Daoy (cell line): ENCODE results near the gene UTP18. TPM values are rescaled to one million over a fixed set of nuclear protein-coding genes. Genes with fewer than 3 reads are reported as not detected.
"Not testable (repeated sequence)": the region's sequence is repeated elsewhere in the genome, so short reads cannot be mapped to it uniquely, and the experiment has no call there.

Experiments used
- DNase-seq: peaks from one replicate; pipeline ENCODE4 v3.0.0-alpha.2; 2015; ENCODE audit warnings: low read depth
- total RNA-seq: library from RNA; depleted of rRNA; stranded (reverse); fragments of >200 nt; shearing (Covaris generic); gene quantifications from 2 replicates; pipeline ENCODE4 v1.2.3, GENCODE V29; 2014; rRNA removed

UTP18 gene
- 112 and 141 TPM in 2 replicates for total RNA-seq

DNA sequence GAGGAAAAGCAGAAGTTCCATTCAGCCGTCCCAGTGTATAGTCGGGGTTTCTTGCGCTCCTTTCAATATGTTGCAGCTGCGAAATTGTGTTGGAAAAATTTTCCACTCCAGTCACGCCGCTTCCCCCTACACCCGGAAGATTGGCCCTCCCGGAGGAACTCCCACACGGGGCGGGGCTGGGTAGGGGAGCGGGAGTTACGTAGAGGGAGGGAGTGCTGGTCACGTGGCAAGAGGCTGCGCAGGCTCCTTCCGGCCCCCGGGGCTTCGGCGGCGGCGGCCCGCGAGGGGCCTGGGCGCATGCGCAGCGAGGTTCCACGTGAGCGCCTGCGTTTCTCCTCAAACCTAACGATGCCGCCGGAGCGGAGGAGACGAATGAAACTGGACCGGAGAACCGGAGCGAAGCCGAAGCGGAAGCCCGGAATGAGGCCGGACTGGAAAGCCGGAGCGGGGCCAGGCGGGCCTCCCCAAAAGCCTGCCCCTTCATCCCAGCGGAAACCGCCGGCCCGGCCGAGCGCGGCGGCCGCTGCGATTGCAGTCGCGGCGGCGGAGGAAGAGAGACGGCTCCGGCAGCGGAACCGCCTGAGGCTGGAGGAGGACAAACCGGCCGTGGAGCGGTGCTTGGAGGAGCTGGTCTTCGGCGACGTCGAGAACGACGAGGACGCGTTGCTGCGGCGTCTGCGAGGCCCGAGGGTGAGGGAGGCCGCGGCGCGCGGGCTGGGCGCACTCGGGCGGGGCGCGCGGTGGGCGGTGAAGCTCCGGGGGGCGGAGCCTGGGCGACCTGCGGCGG lies at the start of gene UTP18:
Gene UTP18 (plus strand): TSS at position 310 of the 787 bp plus-strand sequence. CDS start 39 bp downstream, at position 349.
- DNase-seq = peak; percentile 95

GRCh38 chr17:51214920-51215319 lies 45.4 kb upstream of the UTP18 start:
- DNase-seq = no peak

- DNase-seq = no peak
Observed at GRCh38 chr17:51217946-51218345, 42.4 kb upstream of the UTP18 start.

GRCh38 chr17:51221322-51221721 lies 39.0 kb upstream of the UTP18 start:
- DNase-seq = no peak

GRCh38 chr17:51224402-51225262 lies 35.7 kb upstream of the UTP18 start:
- no peak for DNase-seq

DNA sequence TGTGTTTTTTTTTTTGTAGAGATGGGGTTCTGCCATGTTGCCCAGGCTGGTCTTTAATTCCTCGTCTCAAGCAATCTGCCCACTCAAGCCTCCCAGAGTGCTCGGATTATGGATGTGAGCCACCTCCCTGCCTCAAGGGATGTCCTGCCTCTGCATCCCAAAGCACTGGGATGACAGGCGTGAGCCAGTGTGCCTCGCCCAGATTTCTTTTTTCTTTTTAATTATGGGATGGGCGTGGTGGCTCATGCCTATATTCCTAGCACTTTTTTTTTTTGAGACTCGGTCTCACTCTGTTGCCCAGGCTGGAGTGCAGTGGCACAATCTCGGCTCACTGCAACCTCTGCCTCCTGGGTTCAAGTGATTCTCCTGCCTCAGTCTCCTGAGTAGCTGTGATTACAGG lies 34.8 kb upstream of the UTP18 start:
- not testable (repeated sequence) for DNase-seq

GRCh38 chr17:51228161-51228560 lies 32.2 kb upstream of the UTP18 start:
- no peak for DNase-seq

- DNase-seq = no peak
Observed at GRCh38 chr17:51229889-51230288, 30.5 kb upstream of the UTP18 start.

- no peak for DNase-seq
Observed at GRCh38 chr17:51230306-51230705, 30.0 kb upstream of the UTP18 start.

DNA sequence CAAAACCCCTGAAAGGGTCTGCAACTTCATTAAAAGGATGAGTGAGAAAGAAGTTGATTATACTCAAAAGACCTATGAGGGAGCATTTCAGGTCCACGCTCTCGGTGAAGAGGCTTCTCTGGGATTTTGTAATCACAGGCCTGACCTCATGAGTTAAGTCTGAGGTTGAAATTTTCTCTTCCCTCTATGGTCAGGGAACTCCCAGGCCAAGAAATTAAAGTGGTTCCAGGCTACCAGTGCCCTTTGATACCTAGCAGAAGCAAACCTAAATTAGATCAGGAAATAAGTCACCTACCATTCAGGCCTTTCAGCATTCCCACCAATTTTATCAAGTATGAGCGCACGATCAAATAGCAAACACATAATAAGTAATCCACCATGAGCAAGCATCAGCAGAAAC lies 28.3 kb upstream of the UTP18 start:
- DNase-seq = no peak

DNA sequence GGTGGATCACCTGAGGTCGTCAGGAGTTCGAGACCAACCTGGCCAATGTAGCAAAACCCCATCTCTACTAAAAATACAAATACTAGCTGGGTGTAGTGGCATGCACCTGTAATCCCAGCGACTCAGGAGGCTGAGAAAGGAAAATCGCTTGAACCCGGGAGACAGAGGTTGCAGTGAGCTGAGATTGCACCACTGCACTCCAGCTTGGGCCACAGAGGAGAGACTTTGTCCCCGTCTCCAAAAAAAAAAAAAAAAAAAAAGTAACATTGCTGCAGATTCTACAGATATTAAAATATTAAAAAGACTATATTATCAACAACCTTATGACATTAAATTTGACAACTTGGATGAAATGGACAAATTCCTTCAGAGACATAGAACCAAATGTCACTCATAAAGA lies 26.2 kb upstream of the UTP18 start:
- no peak for DNase-seq

GRCh38 chr17:51238255-51238887 lies 22.0 kb upstream of the UTP18 start:
- DNase-seq = no peak

DNA sequence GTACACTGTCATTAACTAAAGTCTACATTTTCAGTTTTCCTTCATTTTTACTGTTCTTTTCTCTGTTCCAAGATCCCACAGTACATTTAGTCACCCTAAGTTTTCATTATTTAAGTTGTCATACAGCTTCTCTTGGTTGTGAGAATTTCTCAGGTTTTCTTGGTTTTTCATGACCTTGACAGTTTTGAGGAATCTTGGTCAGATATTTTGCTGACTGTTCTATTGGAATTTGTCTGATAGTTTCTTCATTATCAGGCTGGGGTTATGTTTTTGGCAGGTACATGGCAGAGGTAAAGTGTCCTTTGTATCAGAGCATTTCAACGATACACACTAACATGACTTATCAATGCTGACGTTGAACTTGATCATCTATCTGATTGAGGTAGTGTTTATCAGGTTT lies 20.1 kb upstream of the UTP18 start:
- no peak for DNase-seq

- DNase-seq = no peak
Observed at GRCh38 chr17:51244041-51244440, 16.3 kb upstream of the UTP18 start.

- no peak for DNase-seq
Observed at GRCh38 chr17:51245535-51245934, 14.8 kb upstream of the UTP18 start.

DNA sequence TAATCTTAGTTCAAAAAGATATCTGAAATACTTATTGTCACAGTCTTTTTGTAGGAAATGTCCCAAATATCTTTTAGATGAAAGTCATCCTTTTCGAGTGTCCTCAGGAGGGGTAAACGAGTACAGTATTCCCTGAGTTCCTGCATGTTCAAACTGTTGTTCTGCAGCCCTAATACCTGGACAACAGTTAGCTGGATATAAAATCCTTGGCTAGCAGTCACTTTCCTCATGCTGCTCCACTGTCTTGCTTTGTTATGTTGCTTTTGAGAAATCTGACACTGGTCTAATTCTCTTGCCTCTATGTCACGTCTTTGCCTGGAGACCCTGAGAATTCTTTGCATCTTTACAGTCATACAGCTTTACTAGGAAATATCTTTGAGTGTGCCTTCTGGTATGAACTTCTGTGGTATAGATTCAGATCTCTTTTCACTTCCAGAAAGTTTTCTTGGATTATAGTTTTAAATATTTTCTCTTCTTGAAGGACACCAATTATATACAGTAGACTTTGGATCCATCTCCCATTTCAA lies 10.0 kb upstream of the UTP18 start:
- DNase-seq = no peak

- DNase-seq = no peak
Observed at GRCh38 chr17:51251010-51251409, 9.3 kb upstream of the UTP18 start.

DNA sequence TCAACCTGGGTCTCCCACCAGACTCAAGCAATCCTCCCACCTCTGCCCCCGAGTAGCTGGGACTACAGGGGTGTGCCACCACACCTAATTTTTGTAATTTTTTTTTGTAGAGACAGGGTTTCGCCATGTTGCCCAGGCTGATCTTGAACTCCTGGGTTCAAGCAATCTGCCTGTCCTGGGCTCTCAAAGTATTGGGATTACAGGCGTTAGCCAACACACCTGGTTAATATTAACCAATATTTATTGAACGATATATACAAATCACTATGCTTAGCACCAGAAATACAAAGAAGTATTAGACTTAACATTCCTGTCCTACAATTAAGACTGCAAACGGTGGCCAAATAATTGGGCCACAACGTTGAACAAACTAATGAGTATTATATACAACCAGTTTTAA lies 4.7 kb upstream of the UTP18 start:
- no peak for DNase-seq

- no peak for DNase-seq
Observed at GRCh38 chr17:51256101-51256500, 4.2 kb upstream of the UTP18 start.

GRCh38 chr17:51257150-51258081 lies 2.9 kb upstream of the UTP18 start:
- DNase-seq = no peak
